HepG2 (cell line): ENCODE results near the gene AREL1. TPM values are rescaled to one million over a fixed set of nuclear protein-coding genes. Genes with fewer than 3 reads are reported as not detected.

Experiments
- ATAC-seq: fragments of 200-7000 bp; cut with Tn5 transposase; 3 replicates; pipeline ENCODE4 v1.9.1; 2020; ENCODE audit warnings: mild to moderate bottlenecking, moderate library complexity
- BruUV-seq: library from RNA; stranded (reverse); fragments of 400-500 nt; replicated peaks from 2 replicates; lab custom pipeline; 2021; lab: Mats Ljungman, UMichigan
- CTCF ChIA-PET: fragments of 300-600 bp; formaldehyde crosslinking; extraction: SDS; loops from one replicate; lab custom pipeline; 2021; ENCODE audit warnings: low total read pairs, inconsistent platforms, low intra/inter-chr PET ratio; lab: Yijun Ruan, JAX
- POLR2A ChIA-PET: fragments of 350-600 bp; sonication (Branson Sonifier 250); formaldehyde crosslinking; loops from one replicate; lab custom pipeline; 2020; ENCODE audit warnings: antibody characterized with exemption, inconsistent platforms; lab: Yijun Ruan, JAX
- DNase-seq: peaks from one replicate; pipeline ENCODE4 v3.0.0-alpha.2; 2015; ENCODE audit warnings: low spot score
- FAIRE-seq: peaks from 3 replicates; lab custom pipeline; 2011; peaks lifted over from hg19 to GRCh38; lab: Jason Lieb, UNC
- H2AFZ ChIP-seq: one replicate; pipeline ENCODE4 v1.6.1; 2011; ENCODE audit warnings: low read length, inconsistent platforms
- H3K27ac ChIP-seq: fragments of 300-600 bp; 3 replicates; pipeline ENCODE4 v1.8.0; 2011; ENCODE audit warnings: mixed run types, mild to moderate bottlenecking, mixed read lengths, low read length, inconsistent platforms; ENCODE audit not compliant: insufficient read depth; ENCODE audit errors: extremely low read length
- H3K27me3 ChIP-seq, 2 experiments: fragments of 200-600 bp in 1 of 2; 2 replicates in 1 of 2; 3 replicates in 1 of 2; pipeline versions ENCODE4 v1.6.0 to v1.8.0; 2011; ENCODE audit warnings: low read length in 2 of 2, mild to moderate bottlenecking in 2 of 2, moderate library complexity in 2 of 2, inconsistent platforms in 1 of 2; ENCODE audit not compliant: insufficient read depth in 2 of 2, control insufficient read depth in 1 of 2
- H3K36me3 ChIP-seq, 2 experiments: fragments of 200-600 bp in 1 of 2; replicated peaks in 1 of 2; 2 replicates in 1 of 2; 3 replicates in 1 of 2; pipeline versions ENCODE4 v1.5.1 to v1.8.0; 2011; ENCODE audit warnings: low read length in 2 of 2, inconsistent platforms in 1 of 2; ENCODE audit not compliant: insufficient read depth in 2 of 2, control insufficient read depth in 1 of 2
- H3K4me1 ChIP-seq: 2 replicates; pipeline ENCODE4 v1.5.1; 2012; ENCODE audit warnings: low read length, inconsistent platforms; ENCODE audit not compliant: insufficient read depth
- H3K4me2 ChIP-seq: 2 replicates; pipeline ENCODE4 v1.6.0; 2011; ENCODE audit warnings: low read depth, low read length, inconsistent platforms
- H3K4me3 ChIP-seq, 3 experiments: fragments of 200-600 bp in 1 of 3; sonication (generic), shearing (Covaris generic) in 1 of 3; replicated peaks in 1 of 3; 2 replicates each; pipeline ENCODE4 v1.5.1; 2011 to 2016; ENCODE audit warnings: low read length in 3 of 3, inconsistent platforms in 2 of 3, low read depth in 2 of 3, mild to moderate bottlenecking in 2 of 3, control low read depth in 1 of 3, mixed read lengths in 1 of 3; ENCODE audit not compliant: insufficient read depth in 1 of 3
- H3K79me2 ChIP-seq: one replicate; pipeline ENCODE4 v1.6.1; 2011; ENCODE audit warnings: low read length, inconsistent platforms; ENCODE audit not compliant: insufficient read depth
- H3K9ac ChIP-seq: 2 replicates; pipeline ENCODE4 v1.6.0; 2011; ENCODE audit warnings: mild to moderate bottlenecking, low read depth, low read length, inconsistent platforms; ENCODE audit not compliant: insufficient read depth
- H3K9me3 ChIP-seq: 2 replicates; pipeline ENCODE4 v1.5.1; 2012; ENCODE audit warnings: mild to moderate bottlenecking, low read length
- H4K20me1 ChIP-seq: 2 replicates; pipeline ENCODE4 v1.6.0; 2011; ENCODE audit warnings: inconsistent platforms, mild to moderate bottlenecking, low read length, moderate library complexity; ENCODE audit not compliant: insufficient read depth
- FLYWCH1 ChIP-seq: sonication (generic); formaldehyde crosslinking; IDR thresholded peaks from 2 replicates; pipeline ENCODE4 v1.8.1; 2023; ENCODE audit warnings: mild to moderate bottlenecking, missing genetic modification reagents
- NCOA2 ChIP-seq: sonication (generic); formaldehyde crosslinking; IDR thresholded peaks from 2 replicates; pipeline ENCODE4 v1.8.0; 2022; ENCODE audit warnings: inconsistent platforms
- SRY ChIP-seq: sonication (generic); formaldehyde crosslinking; IDR thresholded peaks from 2 replicates; pipeline ENCODE4 v1.8.0; 2022; ENCODE audit warnings: mild to moderate bottlenecking, missing genetic modification reagents
- ZNF33B ChIP-seq: sonication (generic); formaldehyde crosslinking; IDR thresholded peaks from 2 replicates; pipeline ENCODE4 v1.5.1; 2020; ENCODE audit warnings: mild to moderate bottlenecking, missing genetic modification reagents
- ZNF605 ChIP-seq: sonication (generic); formaldehyde crosslinking; IDR thresholded peaks from 2 replicates; pipeline ENCODE4 v1.8.0; 2022; ENCODE audit warnings: mild to moderate bottlenecking, missing genetic modification reagents
- ZNF670 ChIP-seq: sonication (generic); formaldehyde crosslinking; IDR thresholded peaks from 2 replicates; pipeline ENCODE4 v1.8.0; 2022; ENCODE audit warnings: mild to moderate bottlenecking, missing genetic modification reagents, borderline replicate concordance
- ZNF766 ChIP-seq: sonication (generic); formaldehyde crosslinking; IDR thresholded peaks from 2 replicates; pipeline ENCODE4 v1.5.0; 2020; ENCODE audit warnings: missing genetic modification reagents, borderline replicate concordance
- ZSCAN20 ChIP-seq: sonication (generic); formaldehyde crosslinking; IDR thresholded peaks from 2 replicates; pipeline ENCODE4 v1.4.0; 2020; ENCODE audit warnings: missing genetic modification reagents, mild to moderate bottlenecking, borderline replicate concordance
- WGBS: methylation state at CpG from one replicate; pipeline ENCODE4 v1.1.6; 2017; ENCODE audit warnings: low lambda C conversion rate; 5-methylcytosine and 5-hydroxymethylcytosine counted together
- in situ Hi-C: cut with HindIII; loops from 2 replicates; pipeline ENCODE4 v1.10.0; 2017; ENCODE audit warnings: low pct_unique_long_range_greater_than_20kb; ENCODE audit not compliant: extremely low pct_ligation_motif_present
- intact Hi-C: fragments of 100-400 bp; cut with micrococcal nuclease; formaldehyde crosslinking; loops from one replicate; pipeline ENCODE4 v1.10.0; 2022; ENCODE audit not compliant: unreplicated experiment
- polyA plus RNA-seq, 8 experiments: library from polyadenylated mRNA; depleted of rRNA in 3 of 8; stranded (reverse) in 7 of 8; unstranded in 1 of 8; fragments of >200 nt; fragmentation: Illumina TruSeq in 4 of 8; extraction: Trizol in 4 of 8; gene quantifications; 2 replicates each; pipeline versions ENCODE4 v1.2.1 to v1.2.3, GENCODE V29; 2011 to 2016; ENCODE audit warnings: low read depth in 4 of 8, missing spikeins in 1 of 8, mixed read lengths in 1 of 8; ENCODE audit not compliant: insufficient read depth in 1 of 8
- total RNA-seq, 5 experiments: library from RNA; depleted of rRNA; stranded (reverse); fragments of >200 nt; fragmentation: Illumina TruSeq; extraction: Trizol; gene quantifications; 2 replicates each; pipeline ENCODE4 v1.2.3, GENCODE V29; 2016; ENCODE audit warnings: low read depth in 1 of 5
- TF ChIP-seq, protein P1 (sequence below): sonication (generic); formaldehyde crosslinking; IDR thresholded peaks from 2 replicates; pipeline ENCODE4 v1.8.1; 2023; ENCODE audit warnings: mild to moderate bottlenecking, missing genetic modification reagents

The AREL1 gene
- total and polyA plus RNA-seq, 2 of the 13 experiments (the other 11 are each of a cell fraction or from before 2014, with no cell fraction given), result 21.3 to 25.4 TPM

DNA sequence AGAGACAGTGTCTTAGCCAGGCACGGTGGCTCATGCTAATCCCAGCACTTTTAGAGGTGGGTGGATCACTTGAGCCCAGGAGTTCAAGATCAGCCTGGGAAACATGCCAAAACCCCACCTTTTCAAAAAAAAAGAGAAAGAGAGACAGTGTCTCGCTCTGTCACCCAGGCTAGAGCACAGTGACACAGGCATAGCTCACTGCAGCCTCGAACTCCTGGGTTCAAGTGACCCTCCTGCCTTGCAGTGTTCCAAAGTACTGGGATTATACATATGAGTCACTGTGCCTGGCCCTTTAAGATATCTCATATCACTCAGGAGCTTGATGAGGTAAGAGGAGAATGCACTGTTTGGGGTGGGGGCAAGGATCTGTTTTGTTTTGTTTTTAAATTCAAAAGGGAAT is 52.7 kb downstream of the AREL1 start:
- no peak overlapping the region for H3K4me3 ChIP-seq
- H3K79me2 ChIP-seq, result no peaks in the 10 kb centered on the region
- peaks cover 7 to 32% of the 10 kb centered on the region in 2 experiments for H3K36me3 ChIP-seq
- H3K27ac ChIP-seq, result no peak overlapping the region
- TF ChIP-seq FLYWCH1 (CRISPR knock-in tag) (no peak), ZNF33B (CRISPR knock-in tag) (no peak), ZNF766 (CRISPR knock-in tag) (no peak), SRY (no peak), ZNF605 (no peak), NCOA2 (CRISPR knock-in tag) (no peak), ZSCAN20 (CRISPR knock-in tag) (no peak), ZNF670 (CRISPR knock-in tag) (no peak)
- TF ChIP-seq, protein P1, sequence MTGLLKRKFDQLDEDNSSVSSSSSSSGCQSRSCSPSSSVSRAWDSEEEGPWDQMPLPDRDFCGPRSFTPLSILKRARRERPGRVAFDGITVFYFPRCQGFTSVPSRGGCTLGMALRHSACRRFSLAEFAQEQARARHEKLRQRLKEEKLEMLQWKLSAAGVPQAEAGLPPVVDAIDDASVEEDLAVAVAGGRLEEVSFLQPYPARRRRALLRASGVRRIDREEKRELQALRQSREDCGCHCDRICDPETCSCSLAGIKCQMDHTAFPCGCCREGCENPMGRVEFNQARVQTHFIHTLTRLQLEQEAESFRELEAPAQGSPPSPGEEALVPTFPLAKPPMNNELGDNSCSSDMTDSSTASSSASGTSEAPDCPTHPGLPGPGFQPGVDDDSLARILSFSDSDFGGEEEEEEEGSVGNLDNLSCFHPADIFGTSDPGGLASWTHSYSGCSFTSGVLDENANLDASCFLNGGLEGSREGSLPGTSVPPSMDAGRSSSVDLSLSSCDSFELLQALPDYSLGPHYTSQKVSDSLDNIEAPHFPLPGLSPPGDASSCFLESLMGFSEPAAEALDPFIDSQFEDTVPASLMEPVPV, result no peak
- no peaks in the 10 kb centered on the region for H3K27me3 ChIP-seq
- H4K20me1 ChIP-seq, result no peaks in the 10 kb centered on the region; the same call in 1 of the 2 replicates
- in situ Hi-C loops, result no loop called here
- no TSS peak for BruUV-seq
- POLR2A ChIA-PET, result no interaction called here
- ATAC-seq (no peak), FAIRE-seq (no peak), DNase-seq (no peak)
- no peaks in the 10 kb centered on the region for H3K9me3 ChIP-seq
- intact Hi-C loops, result no loop called here
- no peak overlapping the region for H3K9ac ChIP-seq
- no peaks in the 10 kb centered on the region for H3K4me1 ChIP-seq
- H2AFZ ChIP-seq, result no peak overlapping the region
- no peak overlapping the region for H3K4me2 ChIP-seq
- CTCF ChIA-PET, result no interaction called here
- 71% methylated on average over 3 of the region's 3 CpGs for WGBS
